Colonic mucosa (tissue), 4 donors: ENCODE results near the gene ZNF143. TPM values are rescaled to one million over a fixed set of nuclear protein-coding genes. Genes with fewer than 3 reads are reported as not detected.

Experiments
- DNase-seq: peaks from one replicate; pipeline ENCODE4 v3.0.0-alpha.2; 2020
- H3K27ac ChIP-seq: fragments of 200-600 bp; one replicate; pipeline ENCODE4 v1.8.0; 2021
- H3K27me3 ChIP-seq: fragments of 200-600 bp; one replicate; pipeline ENCODE4 v1.8.0; 2021
- H3K36me3 ChIP-seq: fragments of 200-600 bp; one replicate; pipeline ENCODE4 v1.8.0; 2021
- H3K4me1 ChIP-seq: fragments of 200-600 bp; one replicate; pipeline ENCODE4 v1.8.0; 2021; ENCODE audit warnings: mild to moderate bottlenecking
- H3K4me3 ChIP-seq: fragments of 200-600 bp; one replicate; pipeline ENCODE4 v1.8.0; 2021
- H3K9ac ChIP-seq, 2 donors: one replicate each; pipeline ENCODE4 v1.7.0; 2013; ENCODE audit warnings: control low read depth in 2 of 2, low read depth in 2 of 2, low read length in 2 of 2
- H3K9me3 ChIP-seq: fragments of 200-600 bp; one replicate; pipeline ENCODE4 v1.8.0; 2021
- intact Hi-C: fragments of 100-400 bp; cut with DNase I; formaldehyde crosslinking; loops from one replicate; pipeline ENCODE4 v1.14.1; 2022
- total RNA-seq, 2 donors: library from RNA; stranded (reverse); fragmentation: NEBNext Ultra II Directional in 1 of 2; extraction: Animal tissue kit (Norgen Biotek cat#: 25700) in 1 of 2; gene quantifications; one replicate each; pipeline ENCODE4 v1.2.1, GENCODE V29; 2021
- TF ChIP-seq, protein P1 (sequence below): fragments of 200-600 bp; IDR thresholded peaks from one replicate; pipeline ENCODE4 v1.8.0; 2022; ENCODE audit warnings: antibody characterized with exemption, mild to moderate bottlenecking
- donor health status: healthy.
- donor health status: DM: no; HTN: no; CAD: no.
- donor health status: DM: no; HTN: no; CAD: no.

The ZNF143 gene
- total RNA-seq, 2 donors from 2014 or later, result 18.0 to 22.2 TPM

DNA sequence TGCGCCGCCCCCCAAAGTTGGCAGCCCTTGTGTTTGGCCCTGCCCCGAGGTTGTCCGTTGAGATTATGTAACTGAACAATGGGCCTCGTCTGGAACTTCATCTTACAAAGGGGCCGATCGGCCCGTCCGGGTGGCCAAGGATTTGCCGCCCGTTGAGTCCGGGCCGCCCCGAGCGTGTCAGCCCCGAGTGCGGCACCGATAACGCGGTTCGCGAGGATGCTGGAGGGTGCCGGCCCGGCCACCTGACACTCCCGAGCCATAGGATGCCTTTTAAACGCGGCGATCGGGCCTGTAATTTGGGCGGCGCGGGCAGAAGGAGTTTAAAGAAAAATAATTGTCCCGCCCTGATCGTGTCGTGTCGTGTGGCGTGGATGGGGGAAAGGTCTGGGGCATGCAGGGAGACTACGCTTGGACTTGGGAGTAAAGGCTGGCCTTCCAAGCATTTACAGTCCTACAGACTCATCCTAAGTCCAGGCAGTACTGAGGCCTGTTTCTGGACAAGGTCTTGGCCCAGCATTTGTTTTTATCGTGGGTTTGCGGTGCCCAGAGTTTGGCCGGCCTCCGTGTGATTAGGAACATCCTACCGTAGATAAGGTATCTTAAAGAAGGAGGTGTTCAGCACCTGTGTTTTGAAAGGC lies 113.9 kb downstream of the ZNF143 start:
- peak; percentile 44 for DNase-seq
- peaks cover 4% of the 10 kb centered on the region for H3K4me1 ChIP-seq
- TF ChIP-seq, protein P1, sequence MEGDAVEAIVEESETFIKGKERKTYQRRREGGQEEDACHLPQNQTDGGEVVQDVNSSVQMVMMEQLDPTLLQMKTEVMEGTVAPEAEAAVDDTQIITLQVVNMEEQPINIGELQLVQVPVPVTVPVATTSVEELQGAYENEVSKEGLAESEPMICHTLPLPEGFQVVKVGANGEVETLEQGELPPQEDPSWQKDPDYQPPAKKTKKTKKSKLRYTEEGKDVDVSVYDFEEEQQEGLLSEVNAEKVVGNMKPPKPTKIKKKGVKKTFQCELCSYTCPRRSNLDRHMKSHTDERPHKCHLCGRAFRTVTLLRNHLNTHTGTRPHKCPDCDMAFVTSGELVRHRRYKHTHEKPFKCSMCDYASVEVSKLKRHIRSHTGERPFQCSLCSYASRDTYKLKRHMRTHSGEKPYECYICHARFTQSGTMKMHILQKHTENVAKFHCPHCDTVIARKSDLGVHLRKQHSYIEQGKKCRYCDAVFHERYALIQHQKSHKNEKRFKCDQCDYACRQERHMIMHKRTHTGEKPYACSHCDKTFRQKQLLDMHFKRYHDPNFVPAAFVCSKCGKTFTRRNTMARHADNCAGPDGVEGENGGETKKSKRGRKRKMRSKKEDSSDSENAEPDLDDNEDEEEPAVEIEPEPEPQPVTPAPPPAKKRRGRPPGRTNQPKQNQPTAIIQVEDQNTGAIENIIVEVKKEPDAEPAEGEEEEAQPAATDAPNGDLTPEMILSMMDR, result no peak
- intact Hi-C loops, result loop anchor here (10.0 kb wide), 1 partner anchor 50 kb away; no protein-coding TSS in a partner anchor
- H3K4me3 ChIP-seq, result peak overlapping the region; percentile 72
- peak overlapping the region; percentile 94 for H3K27ac ChIP-seq
- no peaks in the 10 kb centered on the region for H3K36me3 ChIP-seq
- peak overlapping the region; percentile 83 to 97 for H3K9ac ChIP-seq
- no peaks in the 10 kb centered on the region for H3K9me3 ChIP-seq
- H3K27me3 ChIP-seq, result no peaks in the 10 kb centered on the region

GRCh38 chr11:9575260-9576240 lies 114.7 kb downstream of the ZNF143 start:
- Histone ChIP-seq H3K9ac (peak overlapping the region; percentile 83 to 97), H3K4me3 (peak overlapping the region; percentile 72), H3K9me3 (no peaks in the 10 kb centered on the region), H3K27ac (peak overlapping the region; percentile 94), H3K36me3 (no peaks in the 10 kb centered on the region), H3K27me3 (no peaks in the 10 kb centered on the region), H3K4me1 (peaks cover 4% of the 10 kb centered on the region)
- peak; percentile 80 for DNase-seq
- TF ChIP-seq, protein P1, result no peak
- intact Hi-C loops, result loop anchor here (10.0 kb wide), 1 partner anchor 51 kb away; no protein-coding TSS in a partner anchor

GRCh38 chr11:9576701-9577381 lies 116.0 kb downstream of the ZNF143 start:
- DNase-seq, result no peak

GRCh38 chr11:9577556-9577955 lies 116.7 kb downstream of the ZNF143 start:
- H3K36me3 ChIP-seq, result no peaks in the 10 kb centered on the region
- peak overlapping the region in 1 of 2 donors; percentile 36 for H3K9ac ChIP-seq
- no peaks in the 10 kb centered on the region for H3K27me3 ChIP-seq
- TF ChIP-seq, protein P1, result no peak
- DNase-seq, result no peak
- intact Hi-C loops, result loop anchor here (10.0 kb wide), 1 partner anchor 53 kb away; no protein-coding TSS in a partner anchor
- H3K4me1 ChIP-seq, result no peaks in the 10 kb centered on the region
- no peaks in the 10 kb centered on the region for H3K9me3 ChIP-seq
- H3K27ac ChIP-seq, result peak overlapping the region; percentile 19
- peak overlapping the region; percentile 4 for H3K4me3 ChIP-seq

More at GRCh38 chr11:9576701-9577381, 116.0 kb downstream of the ZNF143 start:
- H3K9ac ChIP-seq, result no peak overlapping the region
- no peaks in the 10 kb centered on the region for H3K9me3 ChIP-seq
- no peaks in the 10 kb centered on the region for H3K27me3 ChIP-seq
- peak overlapping the region; percentile 19 for H3K27ac ChIP-seq
- TF ChIP-seq, protein P1, result no peak
- H3K36me3 ChIP-seq, result no peaks in the 10 kb centered on the region
- intact Hi-C loops, result loop anchor here (10.0 kb wide), 1 partner anchor 52 kb away; no protein-coding TSS in a partner anchor
- H3K4me1 ChIP-seq, result peaks cover 4% of the 10 kb centered on the region
- peak overlapping the region; percentile 72 for H3K4me3 ChIP-seq

Other genes with a start within 250 kb of the ZNF143 start
- 10 to 100 TPM in 1 of 2 donors, 1 to 10 TPM in 1; 7.0 to 24.8 TPM for gene DENND5A, start 195.7 kb upstream of the ZNF143 start, total RNA-seq
- gene TMEM41B, start 146.4 kb upstream of the ZNF143 start, total RNA-seq, result 10 to 100 TPM; 41.7 to 64.5 TPM
- 100 to 1,000 TPM in 1 of 2 donors, 10 to 100 TPM in 1; 80.8 to 103 TPM for gene IPO7, start 76.4 kb upstream of the ZNF143 start, total RNA-seq
- 10 to 100 TPM; 27.8 to 37.9 TPM for gene WEE1, start 112.7 kb downstream of the ZNF143 start, total RNA-seq
- gene SWAP70, start 203.1 kb downstream of the ZNF143 start, total RNA-seq, result 10 to 100 TPM; 13.1 to 21.2 TPM